Endothelial cell (in vitro differentiated cells): ENCODE results near the gene HAGHL. TPM values are rescaled to one million over a fixed set of nuclear protein-coding genes. Genes with fewer than 3 reads are reported as not detected.
A peak's percentile ranks its signal among the peaks of the same experiment; 100 is the strongest.

Experiments
- DNase-seq: peaks from one replicate; pipeline ENCODE4 v3.0.0; 2021; ENCODE audit warnings: low spot score
- H3K27ac Mint-ChIP-seq: one replicate; pipeline ENCODE4 v1.8.0; 2021; ENCODE audit warnings: mixed read lengths, inconsistent platforms; ENCODE audit not compliant: unreplicated experiment
- H3K27me3 Mint-ChIP-seq: one replicate; pipeline ENCODE4 v1.8.0; 2021; ENCODE audit warnings: mild to moderate bottlenecking, moderate library complexity, mixed read lengths, inconsistent platforms; ENCODE audit not compliant: unreplicated experiment
- H3K36me3 Mint-ChIP-seq: one replicate; pipeline ENCODE4 v1.8.0; 2021; ENCODE audit warnings: mild to moderate bottlenecking, low read depth, mixed read lengths, inconsistent platforms; ENCODE audit not compliant: unreplicated experiment
- H3K4me1 Mint-ChIP-seq: one replicate; pipeline ENCODE4 v1.8.0; 2021; ENCODE audit warnings: mild to moderate bottlenecking, mixed read lengths, inconsistent platforms; ENCODE audit not compliant: unreplicated experiment
- H3K4me3 Mint-ChIP-seq: one replicate; pipeline ENCODE4 v1.8.0; 2021; ENCODE audit warnings: mild to moderate bottlenecking, mixed read lengths, inconsistent platforms; ENCODE audit not compliant: unreplicated experiment
- H3K9me3 Mint-ChIP-seq: one replicate; pipeline ENCODE4 v1.8.0; 2021; ENCODE audit warnings: mixed read lengths, inconsistent platforms; ENCODE audit not compliant: unreplicated experiment
- total RNA-seq: library from RNA; stranded (reverse); fragmentation: NEBNext Ultra II Directional; extraction: Animal tissue kit (Norgen Biotek cat#: 25700); gene quantifications from one replicate; pipeline ENCODE4 v1.2.1, GENCODE V29; 2021; ENCODE audit not compliant: unreplicated experiment
- TF ChIP-seq, protein P1 (sequence below): fragments of 200-600 bp; sonication (generic); IDR thresholded peaks from one replicate; pipeline ENCODE4 v1.5.0; 2021; ENCODE audit warnings: antibody characterized with exemption; ENCODE audit not compliant: unreplicated experiment

HAGHL gene
- total RNA-seq, 1 donor from 2014 or later, result 1.5 TPM

DNA sequence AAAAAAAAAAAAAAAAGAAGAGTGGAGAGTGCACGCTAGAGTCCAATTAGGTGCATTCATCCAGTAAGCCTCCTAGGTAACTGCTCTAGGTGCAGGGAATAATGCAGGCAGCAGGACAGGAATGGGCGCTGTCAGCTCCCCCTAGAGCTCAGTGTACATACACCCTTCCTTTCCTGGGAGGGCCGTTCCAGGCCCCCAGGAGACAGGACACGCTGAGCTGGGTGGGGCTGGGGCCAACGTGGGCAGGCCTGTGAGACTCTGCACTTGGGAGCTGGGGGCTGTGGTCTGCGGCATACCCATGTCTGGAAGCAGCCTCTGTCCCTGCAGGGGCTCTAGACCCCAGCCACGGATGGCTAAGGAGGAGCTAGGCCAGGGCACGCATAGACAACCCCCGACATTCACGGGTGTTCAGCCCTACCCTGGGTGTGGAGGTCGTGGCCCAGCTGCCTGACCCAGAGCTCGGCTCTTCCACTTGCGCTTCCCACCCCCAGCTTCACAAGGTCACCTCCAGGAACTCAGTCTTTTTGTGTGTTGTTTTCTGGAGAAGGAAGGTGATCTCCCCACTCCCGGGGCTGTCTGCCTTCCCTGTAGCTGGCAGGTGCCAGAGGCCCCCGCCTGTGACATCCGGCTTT is 7.0 kb upstream of the HAGHL start:
- Mint-ChIP-seq H3K4me3 (peak overlapping the region; percentile 67), H3K27ac (no peak overlapping the region), H3K9me3 (no peaks in the 10 kb centered on the region), H3K4me1 (no peaks in the 10 kb centered on the region), H3K27me3 (peaks cover 18% of the 10 kb centered on the region), H3K36me3 (no peaks in the 10 kb centered on the region)
- TF ChIP-seq, protein P1, sequence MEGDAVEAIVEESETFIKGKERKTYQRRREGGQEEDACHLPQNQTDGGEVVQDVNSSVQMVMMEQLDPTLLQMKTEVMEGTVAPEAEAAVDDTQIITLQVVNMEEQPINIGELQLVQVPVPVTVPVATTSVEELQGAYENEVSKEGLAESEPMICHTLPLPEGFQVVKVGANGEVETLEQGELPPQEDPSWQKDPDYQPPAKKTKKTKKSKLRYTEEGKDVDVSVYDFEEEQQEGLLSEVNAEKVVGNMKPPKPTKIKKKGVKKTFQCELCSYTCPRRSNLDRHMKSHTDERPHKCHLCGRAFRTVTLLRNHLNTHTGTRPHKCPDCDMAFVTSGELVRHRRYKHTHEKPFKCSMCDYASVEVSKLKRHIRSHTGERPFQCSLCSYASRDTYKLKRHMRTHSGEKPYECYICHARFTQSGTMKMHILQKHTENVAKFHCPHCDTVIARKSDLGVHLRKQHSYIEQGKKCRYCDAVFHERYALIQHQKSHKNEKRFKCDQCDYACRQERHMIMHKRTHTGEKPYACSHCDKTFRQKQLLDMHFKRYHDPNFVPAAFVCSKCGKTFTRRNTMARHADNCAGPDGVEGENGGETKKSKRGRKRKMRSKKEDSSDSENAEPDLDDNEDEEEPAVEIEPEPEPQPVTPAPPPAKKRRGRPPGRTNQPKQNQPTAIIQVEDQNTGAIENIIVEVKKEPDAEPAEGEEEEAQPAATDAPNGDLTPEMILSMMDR, result no peak
- no peak for DNase-seq

DNA sequence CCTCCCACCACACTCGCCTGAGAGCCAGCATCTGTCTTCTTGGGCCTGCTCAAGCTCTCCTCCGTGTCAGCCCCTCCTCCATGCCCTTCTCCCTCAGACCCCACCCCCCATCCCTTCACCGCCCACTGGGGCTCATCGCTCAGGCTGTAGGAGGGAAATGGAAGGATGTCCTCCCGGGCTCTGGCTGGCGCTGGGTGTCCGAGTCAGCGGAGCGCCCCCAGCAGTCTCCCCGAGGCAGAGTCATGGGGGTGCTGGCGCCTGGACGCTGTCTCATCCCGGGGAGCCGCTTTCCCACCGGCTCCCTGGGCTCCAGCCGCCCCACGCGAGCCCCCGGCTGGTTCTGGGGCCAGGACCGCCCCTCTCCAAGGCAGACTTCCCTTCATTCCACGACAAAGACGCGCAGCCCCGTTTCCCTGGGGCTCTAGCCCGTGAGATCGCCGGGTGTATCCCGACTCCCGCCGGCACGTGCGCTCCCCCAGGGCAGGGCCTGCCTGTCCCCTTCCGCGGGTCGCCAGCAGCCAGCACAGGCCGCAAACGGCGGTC is 6.4 kb upstream of the HAGHL start:
- TF ChIP-seq, protein P1, result no peak
- Mint-ChIP-seq H3K4me3 (peak overlapping the region; percentile 67), H3K36me3 (no peaks in the 10 kb centered on the region), H3K27me3 (peaks cover 18% of the 10 kb centered on the region), H3K4me1 (no peaks in the 10 kb centered on the region), H3K9me3 (no peaks in the 10 kb centered on the region), H3K27ac (no peak overlapping the region)
- no peak for DNase-seq

DNA sequence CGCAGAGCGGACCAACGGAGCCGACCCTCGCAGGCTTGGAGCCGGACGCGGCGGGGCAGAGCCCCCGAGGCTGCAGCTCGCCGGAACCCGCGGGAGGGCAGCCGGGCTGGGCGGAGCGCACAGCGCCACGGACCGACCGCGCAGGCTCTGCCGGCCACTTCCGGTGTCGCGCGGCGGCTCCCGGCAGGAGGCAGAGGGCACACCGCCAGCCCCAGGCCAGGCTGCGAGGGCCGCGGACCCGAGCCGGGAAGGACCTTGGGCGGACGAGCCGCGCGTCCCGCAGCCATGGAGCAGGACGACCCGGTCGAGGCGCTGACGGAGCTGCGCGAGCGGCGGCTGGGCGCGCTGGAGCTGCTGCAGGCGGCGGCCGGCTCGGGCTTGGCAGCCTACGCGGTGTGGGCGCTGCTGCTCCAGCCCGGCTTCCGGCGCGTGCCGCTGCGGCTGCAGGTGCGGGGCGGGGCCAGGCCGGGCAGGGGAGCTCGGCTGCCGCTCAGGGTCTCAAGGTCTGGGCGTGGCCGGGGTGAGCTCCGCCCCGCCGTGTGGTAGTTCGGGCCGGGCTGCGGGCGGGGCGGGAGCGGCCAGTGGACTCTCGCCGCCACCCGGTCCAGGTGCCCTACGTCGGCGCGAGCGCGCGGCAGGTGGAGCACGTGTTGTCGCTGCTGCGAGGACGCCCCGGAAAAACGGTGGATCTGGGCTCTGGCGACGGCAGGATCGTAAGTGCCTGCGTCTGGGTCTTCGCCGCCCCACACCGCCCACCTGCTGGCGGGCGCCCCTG is 5.7 kb upstream of the HAGHL start, which contains the start of gene ANTKMT:
ANTKMT (plus strand) TSS at position 157 of the 775 bp plus-strand sequence; CDS start at position 286, 129 bp downstream.
- H3K27ac Mint-ChIP-seq, result no peak within 1 kb of the TSS
- H3K36me3 Mint-ChIP-seq, result no peaks in the 10 kb centered on the region
- no peaks in the 10 kb centered on the region for H3K4me1 Mint-ChIP-seq
- no peaks in the 10 kb centered on the region for H3K9me3 Mint-ChIP-seq
- H3K27me3 Mint-ChIP-seq, result peaks cover 18% of the 10 kb centered on the region
- peak; percentile 67 for DNase-seq
- TF ChIP-seq, protein P1, result no peak
- H3K4me3 Mint-ChIP-seq, result peak within 1 kb of the TSS; percentile 67

DNA sequence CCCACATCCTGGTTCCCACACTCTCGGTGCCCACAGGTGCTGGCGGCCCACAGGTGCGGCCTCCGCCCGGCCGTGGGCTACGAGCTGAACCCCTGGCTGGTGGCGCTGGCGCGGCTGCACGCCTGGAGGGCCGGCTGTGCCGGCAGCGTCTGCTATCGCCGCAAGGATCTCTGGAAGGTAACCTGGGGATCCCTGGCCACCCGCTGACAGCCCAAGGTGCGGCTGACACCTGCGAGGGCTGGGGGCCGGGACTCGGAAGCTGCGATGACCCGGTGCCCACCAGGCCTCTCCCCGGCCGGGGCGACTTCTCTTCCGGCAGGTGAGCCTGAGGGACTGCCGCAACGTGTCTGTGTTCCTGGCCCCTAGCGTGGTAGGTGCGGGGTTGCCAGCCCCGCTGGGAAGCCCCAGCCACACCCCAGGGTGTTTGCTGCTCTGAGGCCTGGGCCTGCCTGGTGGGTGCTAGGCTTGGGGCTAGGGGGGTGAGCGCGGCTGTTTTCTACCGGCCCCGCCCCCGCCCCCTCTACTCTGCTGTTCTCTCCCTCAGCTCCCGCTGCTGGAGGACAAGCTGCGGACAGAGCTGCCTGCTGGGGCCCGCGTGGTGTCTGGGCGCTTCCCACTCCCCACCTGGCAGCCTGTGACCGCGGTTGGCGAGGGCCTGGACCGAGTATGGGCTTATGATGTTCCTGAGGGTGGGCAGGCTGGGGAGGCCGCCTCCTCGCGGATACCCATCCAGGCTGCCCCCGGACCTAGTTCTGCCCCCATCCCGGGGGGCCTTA is 5.0 kb upstream of the HAGHL start:
- H3K4me3 Mint-ChIP-seq, result no peak overlapping the region
- H3K9me3 Mint-ChIP-seq, result no peaks in the 10 kb centered on the region
- no peak overlapping the region for H3K27ac Mint-ChIP-seq
- H3K27me3 Mint-ChIP-seq, result peaks cover 21% of the 10 kb centered on the region
- no peaks in the 10 kb centered on the region for H3K4me1 Mint-ChIP-seq
- DNase-seq, result no peak
- no peaks in the 10 kb centered on the region for H3K36me3 Mint-ChIP-seq
- TF ChIP-seq, protein P1, result no peak
